ENCODE data around the gene RNF180.

The RNF180 gene, protein sequence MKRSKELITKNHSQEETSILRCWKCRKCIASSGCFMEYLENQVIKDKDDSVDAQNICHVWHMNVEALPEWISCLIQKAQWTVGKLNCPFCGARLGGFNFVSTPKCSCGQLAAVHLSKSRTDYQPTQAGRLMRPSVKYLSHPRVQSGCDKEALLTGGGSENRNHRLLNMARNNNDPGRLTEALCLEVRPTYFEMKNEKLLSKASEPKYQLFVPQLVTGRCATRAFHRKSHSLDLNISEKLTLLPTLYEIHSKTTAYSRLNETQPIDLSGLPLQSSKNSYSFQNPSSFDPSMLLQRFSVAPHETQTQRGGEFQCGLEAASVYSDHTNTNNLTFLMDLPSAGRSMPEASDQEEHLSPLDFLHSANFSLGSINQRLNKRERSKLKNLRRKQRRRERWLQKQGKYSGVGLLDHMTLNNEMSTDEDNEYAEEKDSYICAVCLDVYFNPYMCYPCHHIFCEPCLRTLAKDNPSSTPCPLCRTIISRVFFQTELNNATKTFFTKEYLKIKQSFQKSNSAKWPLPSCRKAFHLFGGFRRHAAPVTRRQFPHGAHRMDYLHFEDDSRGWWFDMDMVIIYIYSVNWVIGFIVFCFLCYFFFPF

DNA sequence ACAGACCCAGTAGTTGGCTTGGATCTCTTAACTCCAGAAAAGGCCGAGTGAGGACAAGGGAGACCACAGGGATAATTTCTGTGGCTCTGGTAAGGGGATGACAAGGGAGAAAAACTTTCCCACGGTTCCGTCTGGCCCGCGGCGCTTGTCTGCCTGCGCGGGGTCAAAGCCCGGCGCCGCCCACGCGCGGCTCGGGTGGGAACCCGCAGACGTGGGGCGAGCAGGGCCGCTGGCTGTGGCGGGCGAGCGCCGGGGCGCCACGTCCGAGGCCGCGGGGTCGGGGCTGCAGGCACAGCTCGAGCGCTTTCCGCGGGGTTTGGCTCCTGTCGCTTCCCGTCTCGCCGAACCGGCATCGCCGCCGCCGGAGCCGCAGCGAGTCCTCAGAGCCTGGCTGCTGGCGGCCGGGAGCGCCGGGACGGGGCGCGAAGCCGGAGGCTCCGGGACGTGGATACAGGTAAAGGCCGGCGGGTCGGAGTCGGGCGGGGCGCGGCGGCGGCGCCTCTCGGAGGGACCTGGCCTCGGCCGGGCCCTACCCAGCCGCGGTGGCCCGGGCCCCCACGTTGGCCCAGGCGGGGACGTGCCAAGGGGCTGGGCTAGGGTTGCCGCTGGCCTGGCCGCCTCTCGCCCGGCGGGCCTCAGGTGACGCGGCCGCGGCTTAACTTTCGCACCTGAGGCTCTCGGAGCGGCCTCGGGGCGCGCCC lies at the start of gene RNF180:
TSS of gene RNF180 (plus strand) at position 344 of the 701 bp plus-strand sequence. CDS start 34,965 bp downstream, outside the sequence.
- DNase-seq (ENCODE audit: low read depth in 1 of 2, low spot score in 1 of 2): peak; percentile 55 to 58
- no peak for TF ChIP-seq JUND (IDR thresholded peaks at IDR 0.05; ENCODE audit: low read depth)
- in situ Hi-C loops (cut with HindIII; ENCODE audit: low pct_unique_long_range_greater_than_20kb, low sequenced_read_pairs): no loop called here

DNA sequence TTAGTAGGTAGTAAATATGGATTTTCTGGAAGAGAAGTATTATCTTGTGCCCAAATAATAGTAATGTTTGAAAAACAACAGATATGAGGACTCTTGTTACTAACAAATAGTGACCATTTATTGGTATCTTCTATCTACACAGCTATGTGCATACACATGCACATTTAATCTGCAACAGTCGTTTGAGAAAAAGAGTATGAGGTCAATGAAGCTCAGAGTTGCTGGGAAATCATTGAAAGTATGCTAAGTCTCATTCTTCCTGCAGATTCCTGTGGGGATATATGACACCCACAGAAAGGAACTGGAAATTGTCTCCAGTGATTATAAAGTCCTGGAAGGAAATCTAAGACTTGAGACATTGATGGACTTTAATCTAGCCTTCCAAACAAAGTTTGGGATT lies 40.1 kb upstream of the RNF180 start:
- in situ Hi-C loops (cut with HindIII; ENCODE audit: low pct_unique_long_range_greater_than_20kb, low sequenced_read_pairs): no loop called here
- no peak for DNase-seq (ENCODE audit: low read depth in 1 of 2, low spot score in 1 of 2)
- TF ChIP-seq JUND (IDR thresholded peaks at IDR 0.05; ENCODE audit: low read depth): no peak

DNA sequence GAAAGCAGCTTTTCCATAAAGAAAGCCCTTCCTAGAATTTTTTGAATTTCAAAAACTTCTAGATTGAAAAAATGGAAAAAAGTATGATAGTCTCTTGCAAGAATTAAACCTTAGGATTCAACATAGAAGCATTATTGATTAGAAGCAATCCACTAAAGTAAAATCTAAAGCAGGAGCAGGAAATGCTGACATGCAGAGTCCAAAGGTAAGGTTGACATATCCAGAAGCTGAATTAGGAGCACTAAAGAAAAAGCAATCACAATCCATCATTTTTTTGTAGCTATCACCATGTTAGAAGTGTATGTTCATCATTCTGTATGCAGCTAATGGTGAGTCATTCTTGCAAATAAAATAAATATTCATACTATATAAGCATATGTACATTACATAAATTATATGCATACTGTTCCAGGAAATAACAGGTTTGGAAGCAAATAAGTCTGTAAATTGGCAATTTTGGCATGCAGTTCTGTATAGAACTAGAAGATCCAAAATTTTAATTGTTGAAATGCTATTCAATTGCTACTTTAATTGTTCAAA lies 39.4 kb upstream of the RNF180 start:
- no peak for DNase-seq (ENCODE audit: low read depth in 1 of 2, low spot score in 1 of 2)
- in situ Hi-C loops (cut with HindIII; ENCODE audit: low pct_unique_long_range_greater_than_20kb, low sequenced_read_pairs): no loop called here

DNA sequence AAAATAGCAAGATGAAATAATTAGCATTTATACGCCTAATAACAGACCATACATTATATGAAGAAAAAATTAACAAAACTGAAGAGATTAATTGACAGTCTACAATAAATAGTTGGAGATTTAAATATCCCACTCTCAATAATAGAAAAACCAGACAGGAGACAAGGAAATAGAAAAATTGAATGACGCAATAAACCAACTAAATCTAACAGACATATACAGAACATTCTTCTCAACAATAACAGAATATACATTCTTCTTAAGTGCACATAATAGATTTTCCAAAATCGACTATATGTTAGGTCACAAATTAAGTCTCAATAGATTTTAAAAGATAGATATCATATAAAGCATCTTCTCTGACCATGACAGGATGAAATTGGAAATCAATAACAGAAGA lies 25.6 kb upstream of the RNF180 start:
- DNase-seq (ENCODE audit: low read depth in 1 of 2, low spot score in 1 of 2): no peak
- no peak for TF ChIP-seq JUND (IDR thresholded peaks at IDR 0.05; ENCODE audit: low read depth)
- in situ Hi-C loops (cut with HindIII; ENCODE audit: low pct_unique_long_range_greater_than_20kb, low sequenced_read_pairs): no loop called here

More for the DNA sequence above, 39.4 kb upstream of the RNF180 start:
- no peak for TF ChIP-seq JUND (IDR thresholded peaks at IDR 0.05; ENCODE audit: low read depth)

DNA sequence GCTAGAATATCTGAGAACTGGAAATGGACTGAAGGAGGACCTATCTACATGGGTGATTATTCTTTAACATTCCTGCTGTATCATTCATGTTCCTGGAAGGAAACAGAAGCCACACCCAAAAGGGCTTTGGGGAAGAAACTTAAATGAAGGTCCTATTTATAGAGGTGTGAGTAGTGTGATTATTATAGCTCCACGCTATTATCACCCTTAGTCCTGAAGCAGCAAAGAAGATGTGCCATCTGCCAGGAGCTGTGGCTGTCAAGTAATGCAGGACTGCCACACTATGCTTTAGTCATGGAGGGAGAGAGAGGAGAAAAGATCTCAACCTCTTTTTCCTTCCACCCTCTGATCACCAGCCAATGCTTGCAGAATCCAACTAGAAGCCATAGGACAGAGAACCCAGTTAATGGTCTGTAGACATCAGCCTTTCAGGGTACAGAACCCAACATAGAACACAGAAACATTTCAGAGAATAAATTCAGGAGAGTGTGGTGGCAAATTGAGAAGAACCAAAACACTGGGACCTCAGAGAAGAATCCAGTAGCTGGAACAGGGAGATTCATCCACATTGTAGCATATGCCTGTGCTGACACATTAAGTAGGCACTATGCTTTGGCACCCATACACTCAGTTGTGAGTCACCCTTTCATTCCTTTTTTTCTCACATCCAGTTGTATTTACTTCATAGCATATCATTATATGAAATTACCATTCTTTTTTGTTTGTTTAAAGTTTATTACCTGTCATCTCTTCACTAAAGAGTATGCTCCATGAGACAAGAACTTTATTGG lies 21.0 kb upstream of the RNF180 start:
- in situ Hi-C loops (cut with HindIII; ENCODE audit: low pct_unique_long_range_greater_than_20kb, low sequenced_read_pairs): no loop called here
- DNase-seq (ENCODE audit: low read depth in 1 of 2, low spot score in 1 of 2): no peak
- no peak for TF ChIP-seq JUND (IDR thresholded peaks at IDR 0.05; ENCODE audit: low read depth)

DNA sequence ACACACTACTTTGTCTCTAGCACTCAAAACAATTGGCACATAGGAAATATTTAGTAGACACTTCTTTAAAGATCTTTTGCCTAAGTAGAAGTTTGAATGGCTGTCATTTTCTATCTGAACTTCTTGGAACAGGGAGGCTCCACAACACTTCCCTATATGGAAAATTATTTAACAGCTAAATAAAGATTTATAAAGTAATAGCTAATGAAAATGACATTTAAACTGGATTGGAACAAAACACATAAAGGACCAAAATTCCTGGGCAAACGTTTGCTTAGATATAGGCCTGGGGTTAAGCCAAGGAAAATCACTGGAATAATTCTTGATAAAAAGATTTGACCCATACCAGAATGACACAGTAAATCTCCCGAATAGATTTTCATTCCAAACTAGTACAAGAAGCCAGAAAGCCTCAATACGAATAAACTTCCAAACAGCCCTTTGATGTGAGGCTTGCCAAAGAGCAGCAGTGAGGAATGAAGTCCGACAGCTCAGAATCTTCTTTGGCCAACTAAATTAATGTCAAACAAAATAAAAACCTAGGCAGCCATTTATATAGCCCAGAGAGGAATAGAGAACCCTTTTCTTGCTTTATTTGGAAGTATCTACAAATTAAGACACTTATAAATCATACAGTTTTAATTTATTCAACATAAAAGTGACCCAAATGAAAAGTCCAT lies 20.3 kb upstream of the RNF180 start:
- TF ChIP-seq JUND (IDR thresholded peaks at IDR 0.05; ENCODE audit: low read depth): no peak
- in situ Hi-C loops (cut with HindIII; ENCODE audit: low pct_unique_long_range_greater_than_20kb, low sequenced_read_pairs): no loop called here
- DNase-seq (ENCODE audit: low read depth in 1 of 2, low spot score in 1 of 2): no peak

DNA sequence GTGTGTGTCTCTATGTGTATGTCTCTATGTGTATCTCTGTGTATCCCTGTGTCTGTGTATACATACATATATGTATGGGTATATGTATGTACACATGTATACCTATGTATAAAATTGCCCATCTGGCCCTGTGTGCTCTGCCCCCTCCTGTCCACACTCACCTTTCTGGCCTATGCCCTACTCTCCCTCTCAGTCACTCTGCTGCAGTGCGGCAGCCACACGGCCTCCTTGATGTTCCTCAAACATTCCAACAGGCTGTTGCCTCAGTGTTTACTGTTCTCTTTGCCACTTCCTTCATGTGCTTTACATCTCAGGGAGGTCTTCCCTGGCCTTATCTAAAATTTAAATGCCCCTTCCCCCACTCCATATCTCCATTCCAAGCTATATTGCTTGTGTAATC lies 18.3 kb upstream of the RNF180 start:
- no peak for DNase-seq (ENCODE audit: low read depth in 1 of 2, low spot score in 1 of 2)
- in situ Hi-C loops (cut with HindIII; ENCODE audit: low pct_unique_long_range_greater_than_20kb, low sequenced_read_pairs): no loop called here
- TF ChIP-seq JUND (IDR thresholded peaks at IDR 0.05; ENCODE audit: low read depth): no peak

DNA sequence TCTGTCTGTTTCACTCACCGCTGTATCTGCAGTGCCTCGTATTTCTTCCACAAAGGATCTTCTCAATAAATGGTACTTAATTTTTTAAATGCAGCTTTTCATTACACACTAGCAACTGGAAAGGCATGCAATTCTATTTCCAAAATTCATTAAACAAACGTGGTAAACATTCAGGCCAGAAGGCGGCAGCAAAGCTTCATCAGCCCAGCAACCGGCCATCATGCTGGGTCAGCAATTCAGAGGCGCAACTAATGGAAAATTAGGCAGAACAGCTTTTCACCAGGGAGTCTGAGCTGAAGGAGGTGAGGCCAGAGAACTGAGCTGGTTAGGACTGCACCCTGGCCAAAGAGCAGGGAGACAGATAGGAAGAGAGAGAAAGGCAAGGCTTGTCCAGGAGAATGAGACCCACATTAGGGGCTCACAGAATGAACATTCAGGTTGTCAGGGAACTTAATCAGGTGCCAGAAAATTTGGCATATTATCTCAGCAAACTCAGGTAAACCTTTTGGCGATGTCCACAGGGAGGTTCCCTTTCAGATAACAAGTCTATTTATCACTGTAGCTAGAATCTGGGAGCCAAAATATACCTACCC lies 17.7 kb upstream of the RNF180 start:
- peak; percentile 61 to 67 for DNase-seq (ENCODE audit: low read depth in 1 of 2, low spot score in 1 of 2)
- in situ Hi-C loops (cut with HindIII; ENCODE audit: low pct_unique_long_range_greater_than_20kb, low sequenced_read_pairs): no loop called here
- no peak for TF ChIP-seq JUND (IDR thresholded peaks at IDR 0.05; ENCODE audit: low read depth)

DNA sequence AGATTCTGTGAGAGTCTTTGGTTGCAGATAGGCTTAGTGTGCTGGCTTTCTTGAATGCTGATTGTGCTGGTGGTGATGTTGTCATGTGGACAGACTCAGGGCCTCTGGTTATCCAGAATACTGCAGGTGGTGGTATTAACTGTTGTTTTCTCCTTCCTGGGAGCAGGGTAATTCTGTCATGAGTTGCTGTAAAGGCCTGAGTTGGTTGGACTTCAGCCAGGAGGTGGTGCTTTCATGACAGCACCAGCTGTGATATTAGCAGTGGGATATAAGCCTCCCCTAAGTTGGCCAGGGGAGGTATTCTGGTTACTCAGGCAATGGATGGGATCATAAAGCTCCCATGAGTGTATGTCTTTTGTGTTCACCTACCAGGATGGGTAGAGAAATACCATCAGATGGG lies 16.4 kb upstream of the RNF180 start:
- TF ChIP-seq JUND (IDR thresholded peaks at IDR 0.05; ENCODE audit: low read depth): no peak
- in situ Hi-C loops (cut with HindIII; ENCODE audit: low pct_unique_long_range_greater_than_20kb, low sequenced_read_pairs): no loop called here

DNA sequence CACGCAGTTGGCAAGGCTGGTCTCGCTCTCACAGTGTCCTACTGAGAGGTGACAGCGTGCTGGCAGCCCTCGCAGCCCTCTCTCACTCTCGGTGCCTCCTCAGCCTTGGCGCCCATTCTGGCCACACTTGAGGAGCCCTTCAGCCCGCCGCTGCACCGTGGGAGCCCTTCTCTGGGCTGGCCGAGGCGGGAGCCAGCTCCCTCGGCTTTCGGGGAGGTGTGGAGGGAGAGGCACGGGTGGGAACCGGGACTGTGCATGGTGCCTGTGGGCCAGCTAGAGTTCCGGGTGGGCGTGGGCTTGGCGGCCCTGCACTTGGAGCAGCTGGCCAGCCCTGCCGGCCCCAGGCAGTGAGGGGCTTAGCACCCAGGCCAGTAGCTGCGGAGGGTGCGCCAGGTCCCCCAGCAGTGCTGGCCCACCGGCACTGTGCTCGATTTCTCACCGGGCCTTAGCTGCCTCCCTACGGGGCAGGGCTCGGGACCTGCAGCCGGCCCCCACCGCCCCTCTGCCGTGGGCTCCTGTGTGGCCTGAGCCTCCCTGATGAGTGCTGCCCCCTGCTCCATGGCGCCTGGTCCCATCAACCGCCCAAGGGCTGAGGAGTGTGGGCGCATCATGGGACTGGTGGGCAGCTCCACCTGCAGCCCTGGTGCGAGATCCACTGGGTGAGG lies 15.7 kb upstream of the RNF180 start:
- DNase-seq (ENCODE audit: low read depth in 1 of 2, low spot score in 1 of 2): no peak
- in situ Hi-C loops (cut with HindIII; ENCODE audit: low pct_unique_long_range_greater_than_20kb, low sequenced_read_pairs): no loop called here
- no peak for TF ChIP-seq JUND (IDR thresholded peaks at IDR 0.05; ENCODE audit: low read depth)

More for the DNA sequence above, 16.4 kb upstream of the RNF180 start:
- DNase-seq (ENCODE audit: low read depth in 1 of 2, low spot score in 1 of 2): no peak

DNA sequence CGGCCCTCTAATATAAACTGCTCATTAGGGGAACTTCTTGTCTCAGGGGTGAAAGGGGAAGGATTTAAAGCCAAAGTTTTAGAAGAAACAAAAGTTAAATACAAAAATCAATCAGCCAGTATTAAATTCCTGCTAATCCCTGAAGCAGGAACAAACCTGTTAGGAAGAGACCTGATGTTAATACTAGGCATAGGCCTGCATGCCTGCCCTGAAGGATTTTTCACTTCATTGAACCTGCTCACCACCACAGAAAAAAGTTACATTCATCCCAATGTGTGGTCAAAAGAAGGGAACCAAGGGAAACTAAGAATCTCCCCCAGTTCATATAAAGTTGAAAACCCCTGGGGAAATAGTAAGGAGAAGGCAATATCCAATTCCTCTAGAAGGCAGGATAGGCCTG lies 9.4 kb upstream of the RNF180 start:
- TF ChIP-seq JUND (IDR thresholded peaks at IDR 0.05; ENCODE audit: low read depth): no peak
- in situ Hi-C loops (cut with HindIII; ENCODE audit: low pct_unique_long_range_greater_than_20kb, low sequenced_read_pairs): no loop called here
- no peak for DNase-seq (ENCODE audit: low read depth in 1 of 2, low spot score in 1 of 2)

All from T47D (cell line).